ENCODE measurements around the gene DNAI4.

- TF ChIP-seq SP1 (IDR thresholded peaks at IDR 0.05) (no peak), HDGF (IDR thresholded peaks at IDR 0.05; ENCODE audit: borderline replicate concordance) (no peak), FOXK2 (IDR thresholded peaks at IDR 0.05) (no peak)
Observed at GRCh38 chr1:66933887-66934700, 9.4 kb upstream of the DNAI4 start.
